ENCODE results near the gene KRTAP2-3.
"Not testable (repeated sequence)": the region's sequence is repeated elsewhere in the genome, so short reads cannot be mapped to it uniquely, and the experiment has no call there.

- TF ChIP-seq, protein P1, sequence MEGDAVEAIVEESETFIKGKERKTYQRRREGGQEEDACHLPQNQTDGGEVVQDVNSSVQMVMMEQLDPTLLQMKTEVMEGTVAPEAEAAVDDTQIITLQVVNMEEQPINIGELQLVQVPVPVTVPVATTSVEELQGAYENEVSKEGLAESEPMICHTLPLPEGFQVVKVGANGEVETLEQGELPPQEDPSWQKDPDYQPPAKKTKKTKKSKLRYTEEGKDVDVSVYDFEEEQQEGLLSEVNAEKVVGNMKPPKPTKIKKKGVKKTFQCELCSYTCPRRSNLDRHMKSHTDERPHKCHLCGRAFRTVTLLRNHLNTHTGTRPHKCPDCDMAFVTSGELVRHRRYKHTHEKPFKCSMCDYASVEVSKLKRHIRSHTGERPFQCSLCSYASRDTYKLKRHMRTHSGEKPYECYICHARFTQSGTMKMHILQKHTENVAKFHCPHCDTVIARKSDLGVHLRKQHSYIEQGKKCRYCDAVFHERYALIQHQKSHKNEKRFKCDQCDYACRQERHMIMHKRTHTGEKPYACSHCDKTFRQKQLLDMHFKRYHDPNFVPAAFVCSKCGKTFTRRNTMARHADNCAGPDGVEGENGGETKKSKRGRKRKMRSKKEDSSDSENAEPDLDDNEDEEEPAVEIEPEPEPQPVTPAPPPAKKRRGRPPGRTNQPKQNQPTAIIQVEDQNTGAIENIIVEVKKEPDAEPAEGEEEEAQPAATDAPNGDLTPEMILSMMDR (IDR thresholded peaks at IDR 0.05; ENCODE audit: insufficient read depth, low read length, poor library complexity, severe bottlenecking) = not testable (repeated sequence)
- TF ChIP-seq EZH2phosphoT487 (conservative IDR thresholded peaks at IDR 0.05; ENCODE audit: low read length) = not testable (repeated sequence)
Observed at GRCh38 chr17:41108728-41109386, 48.9 kb upstream of the KRTAP2-3 start.

Data from SU-DHL-6 (cell line).